Lower lobe of right lung (tissue), 2 donors: Measurements from ENCODE around the gene SEMA6D. TPM values are rescaled to one million over a fixed set of nuclear protein-coding genes. Genes with fewer than 3 reads are reported as not detected.
A peak's percentile ranks its signal among the peaks of the same experiment; 100 is the strongest.

Source experiments
- ATAC-seq, 2 donors: fragments of 200-7000 bp; cut with Tn5 transposase; one replicate each; pipeline ENCODE4 v1.9.1; 2020 to 2022; ENCODE audit warnings: mild to moderate bottlenecking in 2 of 2, moderate library complexity in 2 of 2
- DNase-seq: peaks from one replicate; pipeline ENCODE4 v3.0.0-alpha.2; 2020
- H3K27ac ChIP-seq: fragments of 200-600 bp; one replicate; pipeline ENCODE4 v1.8.0; 2022
- H3K27me3 ChIP-seq: fragments of 200-600 bp; one replicate; pipeline ENCODE4 v1.8.0; 2022; ENCODE audit warnings: low read depth
- H3K36me3 ChIP-seq: fragments of 200-600 bp; one replicate; pipeline ENCODE4 v1.8.0; 2022; ENCODE audit warnings: mild to moderate bottlenecking
- H3K4me1 ChIP-seq: fragments of 200-600 bp; one replicate; pipeline ENCODE4 v1.8.0; 2022
- H3K4me3 ChIP-seq: fragments of 200-600 bp; one replicate; pipeline ENCODE4 v1.8.0; 2022; ENCODE audit warnings: mild to moderate bottlenecking
- H3K9me3 ChIP-seq: fragments of 200-600 bp; one replicate; pipeline ENCODE4 v1.8.0; 2022
- CTCF ChIP-seq: fragments of 200-600 bp; IDR thresholded peaks from one replicate; pipeline ENCODE4 v1.8.0; 2022; ENCODE audit warnings: antibody characterized with exemption, mild to moderate bottlenecking
- intact Hi-C: fragments of 100-400 bp; cut with DNase I; formaldehyde crosslinking; loops from one replicate; pipeline ENCODE4 v1.11.0; 2022
- total RNA-seq: library from RNA; stranded (reverse); fragmentation: NEBNext Ultra II Directional; extraction: Animal tissue kit (Norgen Biotek cat#: 25700); gene quantifications from one replicate; pipeline ENCODE4 v1.2.1, GENCODE V29; 2021
- donor health status: DM: no; HTN: yes; CAD: no; lungs with severe emphysema.

Gene SEMA6D
- total RNA-seq, 1 donor from 2014 or later: 10.2 TPM

GRCh38 chr15:47689660-47690059, 27.6 kb upstream of the SEMA6D start:
- H3K4me3 ChIP-seq: no peak overlapping the region
- ATAC-seq (no peak), DNase-seq (no peak)
- intact Hi-C loops: no loop called here
- no peaks in the 10 kb centered on the region for H3K27me3 ChIP-seq
- no peaks in the 10 kb centered on the region for H3K9me3 ChIP-seq
- H3K4me1 ChIP-seq: no peaks in the 10 kb centered on the region
- no peak overlapping the region for H3K27ac ChIP-seq
- H3K36me3 ChIP-seq: no peaks in the 10 kb centered on the region
- TF ChIP-seq CTCF: no peak

GRCh38 chr15:47691882-47692281, 25.4 kb upstream of the SEMA6D start:
- H3K4me1 ChIP-seq: no peaks in the 10 kb centered on the region
- H3K36me3 ChIP-seq: no peaks in the 10 kb centered on the region
- H3K27ac ChIP-seq: no peak overlapping the region
- DNase-seq: no peak
- intact Hi-C loops: no loop called here
- no peaks in the 10 kb centered on the region for H3K9me3 ChIP-seq
- H3K4me3 ChIP-seq: no peak overlapping the region
- TF ChIP-seq CTCF: no peak
- H3K27me3 ChIP-seq: no peaks in the 10 kb centered on the region
- ATAC-seq: no peak

GRCh38 chr15:47696351-47696750, 21.0 kb upstream of the SEMA6D start:
- Histone ChIP-seq H3K36me3 (no peaks in the 10 kb centered on the region), H3K27me3 (no peaks in the 10 kb centered on the region), H3K27ac (no peak overlapping the region), H3K4me1 (no peaks in the 10 kb centered on the region), H3K4me3 (no peak overlapping the region), H3K9me3 (no peaks in the 10 kb centered on the region)
- intact Hi-C loops: no loop called here
- ATAC-seq (no peak), DNase-seq (no peak)
- TF ChIP-seq CTCF: no peak

GRCh38 chr15:47705281-47705997, 11.9 kb upstream of the SEMA6D start:
- H3K27ac ChIP-seq: no peak overlapping the region
- no peaks in the 10 kb centered on the region for H3K4me1 ChIP-seq
- peak; percentile 17 to 42 for ATAC-seq
- intact Hi-C loops: no loop called here
- no peaks in the 10 kb centered on the region for H3K9me3 ChIP-seq
- DNase-seq: no peak
- H3K36me3 ChIP-seq: no peaks in the 10 kb centered on the region
- no peaks in the 10 kb centered on the region for H3K27me3 ChIP-seq
- H3K4me3 ChIP-seq: no peak overlapping the region
- TF ChIP-seq CTCF: no peak

- no peak for ATAC-seq
- no peak overlapping the region for H3K27ac ChIP-seq
- H3K27me3 ChIP-seq: no peaks in the 10 kb centered on the region
- H3K4me1 ChIP-seq: no peaks in the 10 kb centered on the region
- intact Hi-C loops: no loop called here
- H3K36me3 ChIP-seq: no peaks in the 10 kb centered on the region
- no peak for TF ChIP-seq CTCF
- no peak for DNase-seq
- H3K4me3 ChIP-seq: no peak overlapping the region
- H3K9me3 ChIP-seq: no peaks in the 10 kb centered on the region
Observed at GRCh38 chr15:47707391-47707790, 9.9 kb upstream of the SEMA6D start.
